HepG2 (cell line): ENCODE results near the gene NOXO1. TPM values are rescaled to one million over a fixed set of nuclear protein-coding genes. Genes with fewer than 3 reads are reported as not detected.

Experiments used
- ARHGAP35 ChIP-seq: sonication (generic); formaldehyde crosslinking; IDR thresholded peaks from 2 replicates; pipeline ENCODE4 v1.9.0; 2022; ENCODE audit warnings: mild to moderate bottlenecking, inconsistent platforms, moderate library complexity, missing genetic modification reagents, borderline replicate concordance
- CBX1 ChIP-seq: IDR thresholded peaks from one replicate; pipeline ENCODE4 v1.6.1; 2016; ENCODE audit warnings: antibody characterized with exemption, low read depth
- E2F1 ChIP-seq: sonication (generic); formaldehyde crosslinking; IDR thresholded peaks from 2 replicates; pipeline ENCODE4 v1.5.0; 2020; ENCODE audit warnings: missing genetic modification reagents
- HNRNPL ChIP-seq: fragments of 200-400 bp; formaldehyde crosslinking; IDR thresholded peaks from 2 replicates; pipeline ENCODE4 v1.6.1; 2017; ENCODE audit warnings: mild to moderate bottlenecking, low read depth, low read length
- ISL2 ChIP-seq: sonication (generic); formaldehyde crosslinking; IDR thresholded peaks from 2 replicates; pipeline ENCODE4 v1.5.0; 2020; ENCODE audit warnings: missing genetic modification reagents
- KDM5A ChIP-seq: fragments of 200-600 bp; sonication (generic); IDR thresholded peaks from 2 replicates; pipeline ENCODE4 v1.7.0; 2018; ENCODE audit warnings: antibody characterized with exemption, mild to moderate bottlenecking, low read length, borderline replicate concordance
- MBNL3 ChIP-seq: fragments of 250-450 bp; sonication (Bioruptor Pico); conservative IDR thresholded peaks from 2 replicates; pipeline ENCODE4 v1.8.0; 2022; ENCODE audit warnings: mild to moderate bottlenecking, inconsistent platforms
- MEIS2 ChIP-seq: sonication (generic); formaldehyde crosslinking; IDR thresholded peaks from 2 replicates; pipeline ENCODE4 v1.9.0; 2021; ENCODE audit warnings: mild to moderate bottlenecking, missing genetic modification reagents
- PCBP2 ChIP-seq: fragments of 200-400 bp; formaldehyde crosslinking; optimal IDR thresholded peaks from 2 replicates; pipeline ENCODE3; 2018; ENCODE audit warnings: low read length, low read depth; ENCODE audit not compliant: poor library complexity, severe bottlenecking
- RCOR2 ChIP-seq: IDR thresholded peaks from 2 replicates; pipeline ENCODE4 v1.6.1; 2016; ENCODE audit warnings: missing biosample characterization, missing genetic modification reagents
- SSRP1 ChIP-seq: IDR thresholded peaks from 2 replicates; pipeline ENCODE4 v1.6.1; 2016; ENCODE audit warnings: control low read depth
- STAT6 ChIP-seq: sonication (generic); formaldehyde crosslinking; IDR thresholded peaks from 2 replicates; pipeline ENCODE4 v1.4.0; 2020; ENCODE audit warnings: missing genetic modification reagents, mild to moderate bottlenecking, borderline replicate concordance
- TMF1 ChIP-seq: sonication (generic); formaldehyde crosslinking; IDR thresholded peaks from 2 replicates; pipeline ENCODE4 v1.8.1; 2022; ENCODE audit warnings: low read depth, missing genetic modification reagents
- TRIM22 ChIP-seq: fragments of 450-650 bp; IDR thresholded peaks from 2 replicates; pipeline ENCODE4 v1.6.1; 2017
- ZBTB38 ChIP-seq: sonication (generic); formaldehyde crosslinking; IDR thresholded peaks from 2 replicates; pipeline ENCODE4 v1.5.1; 2020; ENCODE audit warnings: mild to moderate bottlenecking, missing genetic modification reagents
- ZMAT5 ChIP-seq: sonication (generic); formaldehyde crosslinking; IDR thresholded peaks from 2 replicates; pipeline ENCODE4 v1.5.0; 2020; ENCODE audit warnings: mild to moderate bottlenecking, low read depth, missing genetic modification reagents, borderline replicate concordance
- ZNF18 ChIP-seq: sonication (generic); formaldehyde crosslinking; IDR thresholded peaks from 2 replicates; pipeline ENCODE4 v1.8.0; 2022; ENCODE audit warnings: mild to moderate bottlenecking, missing genetic modification reagents; ENCODE audit not compliant: insufficient replicate concordance
- ZNF230 ChIP-seq: sonication (generic); formaldehyde crosslinking; IDR thresholded peaks from 2 replicates; pipeline ENCODE4 v1.4.0; 2020; ENCODE audit warnings: mild to moderate bottlenecking, missing genetic modification reagents
- ZNF337 ChIP-seq: sonication (generic); formaldehyde crosslinking; IDR thresholded peaks from 2 replicates; pipeline ENCODE4 v1.5.1; 2020; ENCODE audit warnings: missing genetic modification reagents, low read depth, mild to moderate bottlenecking, borderline replicate concordance
- ZNF414 ChIP-seq: sonication (generic); formaldehyde crosslinking; IDR thresholded peaks from 2 replicates; pipeline ENCODE4 v1.5.0; 2020; ENCODE audit warnings: missing genetic modification reagents
- ZNF589 ChIP-seq: sonication (generic); formaldehyde crosslinking; conservative IDR thresholded peaks from 2 replicates; pipeline ENCODE4 v1.8.0; 2022; ENCODE audit warnings: mild to moderate bottlenecking, moderate library complexity, missing genetic modification reagents
- polyA plus RNA-seq, 8 experiments: library from polyadenylated mRNA; depleted of rRNA in 3 of 8; stranded (reverse) in 7 of 8; unstranded in 1 of 8; fragments of >200 nt; fragmentation: Illumina TruSeq in 4 of 8; extraction: Trizol in 4 of 8; gene quantifications; 2 replicates each; pipeline versions ENCODE4 v1.2.1 to v1.2.3, GENCODE V29; 2011 to 2016; ENCODE audit warnings: low read depth in 4 of 8, missing spikeins in 1 of 8, mixed read lengths in 1 of 8; ENCODE audit not compliant: insufficient read depth in 1 of 8
- total RNA-seq, 5 experiments: library from RNA; depleted of rRNA; stranded (reverse); fragments of >200 nt; fragmentation: Illumina TruSeq; extraction: Trizol; gene quantifications; 2 replicates each; pipeline ENCODE4 v1.2.3, GENCODE V29; 2016; ENCODE audit warnings: low read depth in 1 of 5

Gene NOXO1
- total and polyA plus RNA-seq, 2 of the 13 experiments (the other 11 are each of a cell fraction or from before 2014, with no cell fraction given): 0.69 to 1.4 TPM

- TF ChIP-seq ZNF230 (CRISPR knock-in tag) (peak; percentile 74; the same call in 1 of the 2 replicates), CBX1 (peak; percentile 41), PCBP2 (no peak), ZNF589 (CRISPR knock-in tag) (no peak), ZBTB38 (peak; percentile 98), TMF1 (CRISPR knock-in tag) (no peak; the same call in 1 of the 2 replicates), E2F1 (CRISPR knock-in tag) (peak; percentile 94), HNRNPL (0 out of 2 replicates have a peak, but pooled peaks have one; percentile 65), ARHGAP35 (CRISPR knock-in tag) (no peak), ZNF18 (peak; percentile 89), TRIM22 (no peak), ZNF337 (CRISPR knock-in tag) (no peak), ZMAT5 (no peak), MEIS2 (CRISPR knock-in tag) (peak; percentile 64; the same call in 1 of the 2 replicates), STAT6 (CRISPR knock-in tag) (peak; percentile 74; the same call in 1 of the 2 replicates), ISL2 (CRISPR knock-in tag) (peak; percentile 62), RCOR2 (no peak), ZNF414 (CRISPR knock-in tag) (peak; percentile 81; the same call in 1 of the 2 replicates), MBNL3 (CRISPR knock-in tag) (no peak), KDM5A (peak; percentile 76), SSRP1 (CRISPR knock-in tag) (no peak)
These were observed 16.5 kb downstream of the NOXO1 start, which contains the start of gene RPS2 (continued) for GRCh38 chr16:1964506-1965395.
